HG03565 (cell line): ENCODE data around the gene CORO6.

Experiments used
- ATAC-seq: cut with Tn5 transposase; IDR thresholded peaks from one replicate; pipeline ENCODE4 v1.9.1; 2021; ENCODE audit warnings: mild to moderate bottlenecking, moderate library complexity; ENCODE audit not compliant: unreplicated experiment

Gene CORO6

DNA sequence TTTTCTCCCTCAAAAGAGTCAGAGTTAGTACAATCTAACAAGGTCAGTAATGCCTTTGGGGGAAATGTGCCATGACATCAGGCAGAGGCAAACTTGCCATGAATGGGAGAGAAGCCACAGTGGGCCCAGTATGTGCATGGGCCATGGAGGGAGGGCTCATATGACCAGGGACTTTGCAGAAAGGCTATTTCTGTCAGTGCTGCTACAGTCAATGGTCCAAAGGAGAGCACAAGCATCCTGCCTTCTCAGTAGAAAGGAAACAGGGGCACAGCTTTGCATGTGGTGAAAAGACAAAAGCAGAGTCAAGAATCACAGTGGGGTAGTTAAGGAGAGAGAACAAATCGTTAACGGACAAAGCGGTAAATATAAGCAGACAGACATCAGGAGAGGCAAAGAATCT is 11.2 kb upstream of the CORO6 start:
- ATAC-seq, result no peak

DNA sequence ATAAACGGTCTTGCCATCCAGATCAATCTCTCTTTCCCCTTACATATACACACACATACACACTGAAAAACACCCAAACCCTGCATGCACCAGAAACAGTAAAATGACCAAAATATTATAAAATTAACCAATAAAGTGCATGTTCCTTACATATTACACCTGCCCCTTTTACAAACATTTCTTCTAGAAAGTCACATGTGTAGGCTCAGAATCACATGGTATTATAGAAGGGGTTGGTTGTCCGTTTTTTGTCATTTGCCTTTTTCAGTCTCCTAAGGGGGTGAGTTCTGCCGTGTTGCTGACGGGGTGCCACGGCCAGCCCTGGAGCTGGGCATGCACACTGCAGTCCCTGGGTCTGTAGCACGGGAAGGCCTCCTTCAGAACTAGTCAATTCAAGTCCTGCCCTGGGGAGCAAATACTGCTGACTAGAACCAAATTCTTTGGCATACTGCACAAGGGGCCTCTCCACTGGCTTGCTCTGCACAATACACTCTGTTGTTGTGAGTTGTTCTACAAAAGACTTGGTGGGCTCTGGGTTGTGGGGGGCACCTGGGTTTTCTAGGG is 8.0 kb upstream of the CORO6 start:
- no peak for ATAC-seq

DNA sequence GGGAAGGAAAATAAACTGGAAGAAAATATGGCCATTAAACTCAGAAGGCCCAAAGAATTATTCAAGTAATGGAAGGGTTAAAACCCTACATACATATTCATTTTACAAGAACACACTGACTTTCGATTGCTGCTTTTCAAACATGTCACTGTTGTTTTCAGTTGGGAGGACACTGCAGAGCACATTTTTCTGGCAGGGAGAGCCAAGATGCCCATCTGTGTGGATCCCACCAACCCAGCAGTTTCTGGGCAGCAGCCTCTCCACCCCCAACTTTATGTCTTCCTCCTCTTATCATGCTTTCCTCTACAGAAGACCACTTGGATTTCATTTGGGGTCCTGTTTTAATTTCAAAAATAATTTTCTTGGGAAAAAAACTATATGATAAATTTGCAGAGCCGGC is 7.1 kb upstream of the CORO6 start:
- ATAC-seq, result no peak

DNA sequence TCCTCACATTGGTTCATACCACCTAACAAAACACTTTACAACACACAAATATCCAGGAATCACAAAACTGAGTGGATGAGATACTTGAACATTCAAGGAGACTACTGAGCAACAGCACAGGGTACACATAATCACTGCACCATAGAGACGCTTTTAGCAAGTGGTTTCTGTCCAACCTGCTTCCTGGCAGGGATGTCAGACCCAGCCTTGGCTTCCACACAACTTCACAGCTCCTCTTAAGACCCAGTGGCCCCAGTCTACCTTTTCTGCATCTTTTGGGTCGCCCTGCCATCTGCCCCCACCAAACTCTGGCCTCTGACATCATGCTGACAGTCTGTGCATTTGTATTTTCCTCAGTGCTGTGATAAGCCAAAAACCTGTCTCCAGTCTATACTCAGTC is 5.9 kb upstream of the CORO6 start:
- no peak for ATAC-seq

DNA sequence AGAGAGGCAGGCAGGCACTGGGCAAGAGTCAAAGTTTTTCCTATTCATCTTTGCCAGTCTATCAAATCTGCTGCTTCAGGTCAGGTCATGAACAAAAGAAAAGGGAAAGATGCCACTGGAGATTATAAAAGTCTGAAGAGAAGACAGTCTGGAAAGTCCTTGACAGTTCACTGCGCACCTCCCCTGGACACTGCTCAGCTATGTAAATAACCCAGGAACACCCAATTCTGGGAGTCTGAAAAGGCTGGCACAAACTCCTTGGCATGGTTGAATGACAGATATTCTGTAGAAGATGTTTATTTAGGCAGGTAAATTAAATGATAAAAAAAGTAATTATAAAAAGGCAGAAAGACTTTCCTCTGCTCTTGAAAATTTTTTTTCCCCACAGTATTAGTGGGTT is 5.2 kb upstream of the CORO6 start:
- ATAC-seq, result no peak

DNA sequence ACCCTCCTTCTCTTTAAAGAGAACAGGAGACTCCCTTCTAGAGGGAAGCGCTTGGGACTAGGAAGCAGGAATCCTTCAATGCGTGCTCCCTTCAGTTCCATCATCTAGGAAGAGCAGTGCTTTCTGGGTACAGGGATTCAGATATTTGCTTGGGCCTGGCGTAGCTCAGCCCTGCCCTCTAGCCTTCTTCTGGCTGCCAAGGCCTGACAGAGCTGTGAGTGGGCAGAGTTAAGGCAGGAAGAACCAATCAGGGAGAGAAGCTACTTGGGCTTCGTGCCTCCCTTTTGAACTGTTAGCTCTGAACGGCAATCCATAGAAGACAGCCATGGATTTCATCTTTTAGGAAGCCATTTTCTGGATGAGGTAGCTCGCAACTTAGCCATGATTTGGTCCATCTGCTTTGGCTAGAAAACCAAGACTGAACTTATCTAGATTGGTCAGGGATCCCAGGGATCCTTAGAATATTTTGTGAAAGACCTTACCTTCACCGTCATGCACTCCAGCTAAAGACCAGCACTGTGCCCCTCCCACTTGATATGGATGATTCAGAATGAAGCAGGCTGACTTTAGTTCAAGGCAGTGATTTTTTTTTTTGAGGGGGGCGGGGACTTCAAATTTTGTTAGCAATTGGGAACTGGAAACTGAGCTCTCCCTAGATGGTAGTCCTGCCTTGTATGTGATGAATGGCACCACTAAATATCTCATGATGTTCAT is 2.5 kb upstream of the CORO6 start:
- ATAC-seq, result no peak

DNA sequence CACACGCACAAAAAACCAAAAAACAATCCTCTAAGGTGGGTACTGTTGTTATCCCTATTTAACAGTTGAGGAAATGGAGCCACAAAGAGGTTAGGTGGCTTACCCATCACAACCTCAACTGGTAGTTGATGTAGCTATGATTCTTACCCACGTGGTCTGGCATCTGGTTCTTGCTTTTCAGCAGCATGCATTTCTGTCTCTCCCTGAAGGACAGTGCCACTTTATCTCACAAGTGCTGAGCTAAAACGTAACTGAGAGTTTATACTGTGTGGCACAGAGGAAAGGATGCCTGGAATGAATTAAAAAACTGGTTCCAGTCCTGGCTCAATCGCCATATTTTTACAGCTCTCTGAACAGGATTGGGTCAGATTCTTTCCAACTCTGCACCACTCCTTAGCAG is 1.9 kb upstream of the CORO6 start:
- ATAC-seq, result no peak

DNA sequence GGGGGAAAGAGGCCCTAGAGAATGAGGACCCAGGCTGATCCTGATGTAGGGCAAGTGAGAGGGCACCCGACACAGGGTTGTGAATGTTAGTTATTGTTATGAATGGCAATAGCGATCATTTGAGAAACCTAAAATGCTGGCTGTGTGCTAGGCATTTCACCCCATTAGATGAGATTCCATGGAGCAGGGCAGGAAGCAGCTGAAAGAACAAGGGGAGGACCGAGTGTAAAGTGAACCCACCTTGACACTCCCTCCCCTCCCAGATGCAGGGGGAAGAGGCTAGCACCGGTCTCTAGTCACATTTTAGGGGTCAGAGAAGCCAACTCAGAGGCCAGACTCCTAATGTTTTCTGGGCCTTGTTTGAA is 553 bp upstream of the CORO6 start:
- ATAC-seq, result no peak

DNA sequence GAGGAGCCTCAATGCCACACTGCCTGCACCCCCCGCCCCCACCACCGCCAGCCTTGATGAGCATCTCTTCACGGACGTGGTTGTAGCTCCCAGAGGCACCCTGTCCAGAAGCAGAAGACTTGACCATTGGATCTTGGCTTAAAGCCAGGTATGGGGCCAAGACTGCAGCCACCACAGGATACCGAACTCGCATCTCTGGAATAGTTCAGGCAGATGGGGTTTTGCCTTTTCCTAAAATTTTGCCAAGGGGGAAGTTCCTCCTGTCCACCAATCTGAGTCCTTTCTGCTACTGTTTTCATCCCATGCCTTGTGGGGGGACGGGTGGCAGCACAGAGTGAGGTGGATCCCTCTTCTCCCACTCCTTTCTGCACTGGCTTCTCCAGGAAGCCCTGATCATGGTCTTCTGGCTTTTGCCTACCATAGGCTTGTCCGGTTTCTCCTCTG is 939 bp downstream of the CORO6 start:
- ATAC-seq, result no peak

DNA sequence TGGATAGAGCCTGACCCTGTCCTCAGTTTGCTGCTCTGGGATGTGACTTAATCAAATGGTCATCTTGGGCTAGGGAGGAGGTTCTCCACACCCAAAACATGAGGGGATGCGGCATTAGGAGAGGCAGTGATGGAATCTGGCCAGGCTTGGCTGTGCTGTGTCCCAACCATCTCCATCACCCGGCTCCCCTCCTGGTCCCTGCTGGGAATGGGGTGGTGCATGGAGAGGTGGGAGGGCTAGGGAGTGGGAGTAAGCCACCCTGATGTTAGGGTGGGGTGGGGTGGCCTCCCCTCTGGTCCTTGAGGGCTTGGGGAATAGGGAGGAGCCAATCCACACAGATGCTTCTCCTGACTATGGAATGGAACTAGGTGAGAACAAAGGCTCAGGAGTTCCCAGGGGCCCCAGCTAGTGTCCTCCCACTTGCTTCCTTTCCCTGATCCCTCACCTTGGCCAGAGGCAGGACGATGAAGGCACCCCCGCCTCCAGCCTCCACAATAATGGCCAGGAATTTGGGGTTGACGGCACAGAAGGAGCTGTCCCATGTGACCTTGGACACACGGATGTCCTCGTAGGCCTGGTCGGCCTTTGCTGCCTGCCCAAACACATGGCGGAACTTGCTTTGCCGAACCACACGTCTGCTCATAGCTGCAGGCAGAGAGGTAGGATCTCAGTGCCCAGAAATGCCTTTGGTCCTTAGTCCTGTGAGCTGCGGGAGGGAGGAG is 1.8 kb downstream of the CORO6 start:
- no peak for ATAC-seq

DNA sequence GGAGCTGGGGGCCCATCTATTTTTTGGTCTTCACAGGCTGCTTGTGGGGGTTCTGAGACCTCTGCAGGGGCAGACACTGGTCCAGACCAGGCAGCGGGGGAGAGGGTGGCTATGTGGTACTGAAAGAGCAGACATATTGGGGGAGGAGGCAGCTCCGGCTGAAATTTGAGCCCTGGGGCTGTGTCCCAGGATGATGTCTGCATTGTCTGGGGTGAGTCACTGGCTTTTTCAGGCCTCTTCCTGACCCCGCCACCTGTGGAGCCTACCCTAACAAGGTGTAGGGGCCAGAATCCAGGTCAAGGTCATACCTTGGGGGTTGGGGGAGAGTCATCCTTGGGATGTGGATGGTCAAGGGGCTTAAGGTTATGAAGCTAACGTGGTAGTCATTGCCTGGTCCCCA is 2.4 kb downstream of the CORO6 start:
- ATAC-seq, result no peak

DNA sequence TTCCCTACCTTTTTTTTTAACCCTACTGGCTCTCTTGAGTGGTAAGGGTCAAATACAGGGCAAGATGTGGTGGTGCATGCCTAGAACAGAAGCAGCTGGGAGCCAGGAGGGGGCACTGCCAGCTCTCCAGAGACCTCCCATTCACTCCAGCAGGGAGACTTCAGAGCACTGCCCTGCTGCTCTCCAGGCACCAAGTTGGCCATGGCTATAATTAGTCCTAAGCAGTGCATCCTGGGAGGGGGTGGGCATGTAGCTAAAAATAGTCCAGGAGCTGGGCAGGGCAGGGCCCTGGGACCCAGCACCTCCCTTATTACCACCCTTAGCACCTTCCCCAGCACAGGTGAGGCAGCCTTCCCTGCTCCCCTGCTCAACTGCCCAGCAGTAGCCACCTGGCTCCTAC is 3.5 kb downstream of the CORO6 start:
- no peak for ATAC-seq

DNA sequence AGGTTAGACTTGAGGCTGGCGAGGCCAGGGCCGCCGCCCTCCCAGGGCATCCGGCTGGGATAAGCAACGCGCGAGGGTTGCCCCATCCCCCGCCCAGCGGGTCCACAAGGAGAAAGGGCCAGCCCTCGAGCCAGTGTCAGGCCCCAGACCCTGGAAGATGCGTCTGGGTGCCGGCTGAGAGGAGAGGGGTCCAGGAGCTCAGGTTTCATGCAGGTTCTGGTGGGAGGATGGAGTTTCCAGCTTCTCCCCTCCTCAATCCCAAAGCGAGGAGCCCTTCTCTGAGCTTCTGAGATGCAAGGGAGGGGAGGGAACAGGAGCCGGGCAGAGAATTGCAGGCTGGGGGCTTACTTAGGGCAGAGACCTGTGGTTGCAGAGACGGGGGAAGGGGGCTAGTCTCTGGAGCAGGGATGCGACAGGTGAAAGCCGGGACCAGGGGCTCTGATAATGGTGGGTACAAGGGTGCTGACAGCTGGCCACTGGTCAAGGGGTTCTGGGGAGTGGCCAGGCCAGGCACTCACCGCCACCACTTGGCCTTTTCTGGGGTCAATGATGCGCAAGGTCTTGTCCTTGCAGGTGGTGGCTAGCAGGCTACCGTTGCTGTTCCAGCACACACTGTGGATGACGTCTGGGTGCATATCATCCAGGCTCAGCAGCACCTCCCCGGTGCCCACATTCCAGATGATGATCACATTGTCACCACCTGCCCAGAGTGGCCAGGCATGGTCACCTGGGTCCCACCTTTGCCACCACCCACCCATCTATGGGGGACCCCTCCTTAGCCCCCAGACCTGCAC is 4.2 kb downstream of the CORO6 start:
- ATAC-seq, result no peak

DNA sequence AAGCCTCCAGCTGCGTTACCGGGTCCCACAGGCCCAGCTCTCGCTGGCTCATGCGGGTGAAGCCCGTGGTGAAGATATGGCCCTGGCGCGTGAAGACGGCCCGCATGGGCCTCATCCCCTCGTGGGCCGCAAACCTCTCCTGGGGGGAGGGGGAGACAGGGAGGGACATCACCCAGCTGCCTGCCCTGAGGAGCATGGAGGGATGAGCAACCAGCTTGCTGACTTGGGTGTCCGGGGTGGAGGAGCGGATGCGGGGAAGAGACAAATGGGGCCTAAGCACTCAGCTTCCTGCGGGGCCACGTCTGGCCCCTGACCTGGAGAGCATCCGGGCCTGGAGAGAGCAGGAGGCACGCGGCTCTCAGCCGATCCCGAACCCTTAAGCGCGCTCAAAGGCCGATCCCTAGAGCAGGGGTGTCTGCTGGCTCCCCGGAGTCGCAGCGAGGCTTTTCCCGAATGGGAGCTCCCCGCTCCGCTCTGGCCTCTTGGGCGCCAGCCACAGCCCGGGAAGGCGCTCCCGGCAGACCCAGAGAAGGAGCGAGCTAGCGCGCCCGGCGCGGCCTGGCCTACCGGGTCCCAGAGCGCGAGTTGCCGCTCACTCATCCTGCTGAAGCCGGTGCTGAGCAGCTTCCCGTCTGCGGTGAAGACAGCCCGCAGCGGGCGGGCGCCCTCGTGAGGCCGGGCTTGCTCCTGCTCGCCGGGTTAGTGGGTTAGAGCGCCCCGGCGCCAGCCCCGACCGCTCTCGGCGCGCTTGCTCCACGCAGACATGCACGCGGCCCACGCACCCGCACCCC is 5.0 kb downstream of the CORO6 start:
- no peak for ATAC-seq

DNA sequence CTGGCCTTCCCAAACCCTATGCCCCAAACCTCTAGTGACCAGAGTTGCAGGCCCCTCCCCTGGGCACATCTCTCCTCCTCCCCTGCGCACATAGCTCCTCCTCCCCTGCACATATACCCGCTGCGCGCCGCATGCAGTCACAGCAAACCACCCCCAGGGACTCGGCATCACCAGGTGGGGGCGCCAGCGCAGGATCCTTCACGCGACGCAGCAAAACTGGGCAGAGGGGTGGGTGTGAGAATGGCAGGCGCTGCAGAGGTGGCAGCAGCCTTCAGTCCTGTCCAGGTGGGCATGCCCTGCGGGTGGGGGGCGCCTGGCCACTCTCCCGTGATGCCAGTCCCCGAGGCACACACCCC is 5.6 kb downstream of the CORO6 start:
- ATAC-seq, result peak; percentile 32

DNA sequence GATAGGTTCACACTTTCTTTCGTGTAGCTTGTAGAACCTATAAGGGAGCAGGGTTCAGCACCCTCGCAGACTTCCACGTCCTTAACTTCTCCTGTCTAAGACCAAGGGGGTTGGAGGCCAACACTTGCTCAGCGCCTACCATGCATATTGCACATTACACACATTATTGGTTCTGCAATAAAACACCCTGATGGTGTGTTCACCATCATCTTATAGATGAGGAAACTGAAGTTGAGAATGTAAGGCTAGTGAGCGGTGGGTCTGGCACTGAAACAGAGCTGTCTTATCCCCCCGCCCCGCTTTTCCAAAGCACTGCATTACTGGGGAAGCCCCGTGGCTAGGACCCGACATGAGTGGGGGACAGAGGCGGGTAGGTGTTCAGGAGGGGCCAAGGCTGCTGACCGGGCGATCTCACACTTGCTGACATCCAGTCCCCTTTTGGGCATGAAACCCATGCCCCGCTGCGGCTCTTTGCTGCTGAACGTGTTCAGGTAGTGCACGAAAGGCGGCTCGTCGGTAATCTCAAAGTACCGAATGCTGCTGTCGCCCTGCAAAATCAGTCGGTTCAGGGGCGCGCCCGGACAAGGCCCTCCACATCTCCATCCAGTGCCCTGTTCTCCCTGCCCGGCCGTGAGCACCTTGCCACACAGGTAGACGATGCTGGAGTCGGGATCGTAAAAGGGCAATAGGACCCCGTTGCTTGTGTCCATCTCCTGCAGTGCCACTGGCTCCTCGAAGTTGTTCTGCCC is 6.2 kb downstream of the CORO6 start:
- ATAC-seq, result no peak

DNA sequence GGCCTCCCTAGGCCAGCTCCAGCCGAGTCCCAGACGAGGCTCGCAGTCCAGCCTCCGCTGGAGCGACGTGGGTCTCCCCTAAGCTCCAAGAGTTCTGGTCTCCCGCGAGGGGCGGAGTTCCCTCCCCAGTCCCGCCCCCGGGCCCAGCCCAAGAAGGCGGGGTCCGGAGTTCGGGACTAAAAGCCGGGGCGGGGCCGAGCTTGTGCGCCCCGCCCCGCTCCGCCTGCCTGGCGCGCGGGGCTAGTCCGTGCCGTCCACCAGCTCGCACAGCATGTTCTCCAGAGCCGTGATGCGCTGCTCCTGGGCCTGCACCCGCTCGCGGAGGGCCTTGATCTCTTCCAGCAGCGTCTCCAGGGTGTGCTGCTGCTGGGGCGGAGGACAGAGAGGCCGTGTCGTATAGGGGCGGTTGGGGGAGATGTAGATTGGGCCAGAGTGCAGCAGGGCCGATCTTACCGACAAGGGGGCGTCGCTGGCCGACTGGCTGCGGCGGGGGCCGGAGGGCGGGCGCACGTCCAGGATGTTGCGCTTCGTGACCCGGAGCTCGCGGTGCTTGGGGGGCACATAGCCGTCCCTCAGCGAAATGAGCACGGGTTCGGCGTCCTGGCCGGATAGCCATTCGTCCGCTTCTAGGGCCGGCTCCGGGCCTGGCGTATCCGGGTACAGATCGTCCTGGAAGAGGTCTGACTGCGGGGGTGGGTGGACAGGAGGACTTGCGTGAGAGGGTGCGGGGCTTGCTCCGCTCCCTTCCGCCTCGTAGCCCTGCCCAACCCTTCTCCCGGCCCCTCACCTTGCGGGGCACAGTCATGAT is 7.0 kb downstream of the CORO6 start:
- peak; percentile 32 for ATAC-seq

DNA sequence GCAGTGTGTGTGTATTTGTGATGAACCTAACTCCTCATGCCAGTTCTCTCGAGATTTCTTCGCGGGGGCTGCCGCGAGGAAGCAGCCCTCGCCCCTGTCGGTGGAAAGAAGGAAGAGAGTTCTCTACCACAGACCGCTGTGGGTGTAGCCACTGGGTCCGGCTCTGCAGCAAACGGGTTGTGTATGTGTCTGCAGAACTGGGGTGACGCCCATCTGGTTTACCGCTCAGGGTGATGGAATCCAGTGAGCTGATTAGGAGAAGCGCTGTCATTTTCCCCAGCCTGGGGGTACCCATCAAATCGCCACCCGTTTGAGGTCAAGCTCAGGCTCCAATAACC is 7.7 kb downstream of the CORO6 start:
- ATAC-seq, result no peak

DNA sequence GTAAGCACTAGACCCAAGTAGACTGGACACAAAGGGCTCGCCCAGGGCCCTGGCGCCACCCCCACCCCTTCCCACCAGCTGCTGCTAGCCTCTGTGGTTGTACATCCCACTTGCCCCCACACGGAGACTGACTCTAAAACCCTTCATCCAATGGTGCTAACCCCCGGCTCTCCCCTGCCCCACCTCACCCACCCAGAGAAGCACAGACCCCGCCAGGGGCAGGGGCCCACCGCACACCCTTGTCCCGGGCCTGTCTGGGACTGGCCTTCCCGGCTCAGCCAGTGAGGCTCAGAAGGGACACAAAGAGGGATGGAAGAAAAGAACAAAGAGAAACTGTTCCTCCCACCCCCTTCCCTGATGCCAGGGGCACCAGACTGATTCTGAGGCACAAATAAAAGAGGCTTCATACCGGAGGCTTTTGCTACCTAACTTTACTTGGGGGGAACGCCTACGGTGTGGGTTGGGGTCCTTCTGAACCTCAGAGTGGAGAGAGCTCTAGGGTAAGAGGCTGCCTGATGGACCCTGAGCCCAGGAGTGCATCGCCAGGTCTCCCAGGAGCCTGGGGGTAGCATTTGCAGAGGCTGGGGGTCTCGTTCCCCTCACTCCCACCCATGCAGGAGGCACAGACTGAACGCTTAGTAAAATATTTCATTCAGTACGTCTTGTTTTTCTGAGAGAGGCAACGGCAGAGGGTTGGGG is 8.2 kb downstream of the CORO6 start:
- ATAC-seq, result no peak
